Vagina (tissue), 2 donors: ENCODE data around the gene PSRC1. TPM values are rescaled to one million over a fixed set of nuclear protein-coding genes. Genes with fewer than 3 reads are reported as not detected.
A peak's percentile ranks its signal among the peaks of the same experiment; 100 is the strongest.

Experiments used
- DNase-seq, 2 donors: peaks; one replicate each; pipeline ENCODE4 v3.0.0-alpha.2; 2017; ENCODE audit errors: extremely low spot score in 2 of 2
- H3K27ac ChIP-seq: fragments of 200-600 bp; sonication (generic); one replicate; pipeline ENCODE4 v1.5.1; 2019
- H3K27me3 ChIP-seq: fragments of 200-600 bp; sonication (generic); one replicate; pipeline ENCODE4 v1.5.1; 2019
- H3K36me3 ChIP-seq, 2 donors: fragments of 200-600 bp; sonication (generic); one replicate each; pipeline ENCODE4 v1.5.1; 2017 to 2019
- H3K4me1 ChIP-seq: fragments of 200-600 bp; sonication (generic); one replicate; pipeline ENCODE4 v1.5.1; 2019
- H3K4me3 ChIP-seq, 2 donors: fragments of 200-600 bp; sonication (generic); 1 replicate in 1 of 2; 2 replicates in 1 of 2; pipeline ENCODE4 v1.5.1; 2016 to 2019
- H3K9me3 ChIP-seq: fragments of 200-600 bp; sonication (generic); one replicate; pipeline ENCODE4 v1.5.1; 2019
- CTCF ChIP-seq, 3 experiments: fragments of 450-650 bp in 2 of 3; fragments of 200-600 bp in 1 of 3; sonication (generic) in 1 of 3; IDR thresholded peaks; one replicate each; pipeline ENCODE4 v1.5.1; 2017 to 2019; ENCODE audit warnings: antibody characterized with exemption in 3 of 3, mild to moderate bottlenecking in 2 of 3, moderate library complexity in 2 of 3
- POLR2A ChIP-seq, 2 donors: fragments of 450-650 bp; IDR thresholded peaks; one replicate each; pipeline ENCODE4 v1.6.1; 2017; ENCODE audit warnings: antibody characterized with exemption in 2 of 2, mild to moderate bottlenecking in 2 of 2, moderate library complexity in 2 of 2
- POLR2AphosphoS5 ChIP-seq, 2 donors: sonication (generic); formaldehyde crosslinking; IDR thresholded peaks; one replicate each; pipeline ENCODE4 v1.9.0; 2017; ENCODE audit warnings: antibody characterized with exemption in 2 of 2, mild to moderate bottlenecking in 2 of 2, low read depth in 1 of 2; ENCODE audit not compliant: insufficient read depth in 1 of 2
- intact Hi-C: fragments of 100-400 bp; cut with DNase I; formaldehyde crosslinking; loops from one replicate; pipeline ENCODE4 v1.15.1; 2023
- total RNA-seq: library from RNA; depleted of rRNA; stranded (reverse); fragments of >200 nt; gene quantifications from one replicate; pipeline ENCODE4 v1.2.3, GENCODE V29; 2016

PSRC1 gene
- total RNA-seq, 1 donor from 2014 or later = 5.4 TPM

GRCh38 chr1:109281680-109282496 is 1.1 kb downstream of the PSRC1 start:
- H3K4me3 ChIP-seq = peak overlapping the region; percentile 58 to 60
- peak overlapping the region; percentile 78 for H3K27ac ChIP-seq
- H3K9me3 ChIP-seq = no peaks in the 10 kb centered on the region
- peaks cover 20% of the 10 kb centered on the region for H3K4me1 ChIP-seq
- H3K36me3 ChIP-seq = no peaks in the 10 kb centered on the region
- no peaks in the 10 kb centered on the region for H3K27me3 ChIP-seq
- intact Hi-C loops = no loop called here
- DNase-seq = no peak
- TF ChIP-seq POLR2AphosphoS5 (IDR thresholded peaks at IDR 0.05; ENCODE audit: insufficient read depth in 1 of 2, low read depth in 1 of 2) (no peak), CTCF (IDR thresholded peaks at IDR 0.05) (no peak), POLR2A (IDR thresholded peaks at IDR 0.05) (no peak)

- no peak for DNase-seq
- intact Hi-C loops = no loop called here
- H3K27me3 ChIP-seq = no peaks in the 10 kb centered on the region
- H3K4me3 ChIP-seq = no peak overlapping the region
- H3K9me3 ChIP-seq = no peaks in the 10 kb centered on the region
- TF ChIP-seq POLR2AphosphoS5 (IDR thresholded peaks at IDR 0.05; ENCODE audit: insufficient read depth in 1 of 2, low read depth in 1 of 2) (no peak), CTCF (IDR thresholded peaks at IDR 0.05) (no peak)
- no peaks in the 10 kb centered on the region for H3K36me3 ChIP-seq
- H3K4me1 ChIP-seq = peaks cover 20% of the 10 kb centered on the region
- H3K27ac ChIP-seq = no peak overlapping the region
These were observed 2.1 kb downstream of the PSRC1 start for GRCh38 chr1:109280862-109281261.

- intact Hi-C loops = loop anchor here (5.0 kb wide), 1 partner anchor 118 kb away; the partner anchor contains the start of gene SORT1
- no peak for TF ChIP-seq CTCF (IDR thresholded peaks at IDR 0.05)
- TF ChIP-seq POLR2A (IDR thresholded peaks at IDR 0.05) = no peak
- TF ChIP-seq POLR2AphosphoS5 (IDR thresholded peaks at IDR 0.05; ENCODE audit: insufficient read depth in 1 of 2, low read depth in 1 of 2) = no peak
- H3K27ac ChIP-seq = no peak overlapping the region
- no peaks in the 10 kb centered on the region for H3K36me3 ChIP-seq
- no peak for DNase-seq
- no peaks in the 10 kb centered on the region for H3K9me3 ChIP-seq
- peaks cover 26% of the 10 kb centered on the region for H3K4me1 ChIP-seq
- H3K4me3 ChIP-seq = no peak overlapping the region
- H3K27me3 ChIP-seq = no peaks in the 10 kb centered on the region
These were observed 3.2 kb downstream of the PSRC1 start for GRCh38 chr1:109279615-109280278.

- H3K27me3 ChIP-seq = no peaks in the 10 kb centered on the region
- TF ChIP-seq POLR2AphosphoS5 (IDR thresholded peaks at IDR 0.05; ENCODE audit: insufficient read depth in 1 of 2, low read depth in 1 of 2) (no peak), POLR2A (IDR thresholded peaks at IDR 0.05) (no peak), CTCF (IDR thresholded peaks at IDR 0.05) (peak; percentile 65 to 71 (median 71))
- intact Hi-C loops = loop anchor here (5.0 kb wide), 1 partner anchor 120 kb away; the partner anchor contains the start of gene SORT1
- no peak for DNase-seq
- H3K9me3 ChIP-seq = no peaks in the 10 kb centered on the region
- no peak overlapping the region for H3K4me3 ChIP-seq
- H3K4me1 ChIP-seq = peaks cover 23% of the 10 kb centered on the region
- H3K36me3 ChIP-seq = no peaks in the 10 kb centered on the region
- no peak overlapping the region for H3K27ac ChIP-seq
These were observed 5.3 kb downstream of the PSRC1 start for GRCh38 chr1:109277434-109278204.
